HepG2 (cell line): ENCODE measurements around the gene CNTN5. TPM values are rescaled to one million over a fixed set of nuclear protein-coding genes. Genes with fewer than 3 reads are reported as not detected.

ENCODE experiments used
- ATAC-seq: fragments of 200-7000 bp; cut with Tn5 transposase; 3 replicates; pipeline ENCODE4 v1.9.1; 2020; ENCODE audit warnings: mild to moderate bottlenecking, moderate library complexity
- BruUV-seq: library from RNA; stranded (reverse); fragments of 400-500 nt; replicated peaks from 2 replicates; lab custom pipeline; 2021; lab: Mats Ljungman, UMichigan
- CTCF ChIA-PET: fragments of 300-600 bp; formaldehyde crosslinking; extraction: SDS; loops from one replicate; lab custom pipeline; 2021; ENCODE audit warnings: low total read pairs, inconsistent platforms, low intra/inter-chr PET ratio; lab: Yijun Ruan, JAX
- POLR2A ChIA-PET: fragments of 350-600 bp; sonication (Branson Sonifier 250); formaldehyde crosslinking; loops from one replicate; lab custom pipeline; 2020; ENCODE audit warnings: antibody characterized with exemption, inconsistent platforms; lab: Yijun Ruan, JAX
- DNase-seq: peaks from one replicate; pipeline ENCODE4 v3.0.0-alpha.2; 2015; ENCODE audit warnings: low spot score
- FAIRE-seq: peaks from 3 replicates; lab custom pipeline; 2011; peaks lifted over from hg19 to GRCh38; lab: Jason Lieb, UNC
- H2AFZ ChIP-seq: one replicate; pipeline ENCODE4 v1.6.1; 2011; ENCODE audit warnings: low read length, inconsistent platforms
- H3K27ac ChIP-seq: fragments of 300-600 bp; 3 replicates; pipeline ENCODE4 v1.8.0; 2011; ENCODE audit warnings: mixed run types, mild to moderate bottlenecking, mixed read lengths, low read length, inconsistent platforms; ENCODE audit not compliant: insufficient read depth; ENCODE audit errors: extremely low read length
- H3K27me3 ChIP-seq, 2 experiments: fragments of 200-600 bp in 1 of 2; 2 replicates in 1 of 2; 3 replicates in 1 of 2; pipeline versions ENCODE4 v1.6.0 to v1.8.0; 2011; ENCODE audit warnings: low read length in 2 of 2, mild to moderate bottlenecking in 2 of 2, moderate library complexity in 2 of 2, inconsistent platforms in 1 of 2; ENCODE audit not compliant: insufficient read depth in 2 of 2, control insufficient read depth in 1 of 2
- H3K36me3 ChIP-seq, 2 experiments: fragments of 200-600 bp in 1 of 2; replicated peaks in 1 of 2; 2 replicates in 1 of 2; 3 replicates in 1 of 2; pipeline versions ENCODE4 v1.5.1 to v1.8.0; 2011; ENCODE audit warnings: low read length in 2 of 2, inconsistent platforms in 1 of 2; ENCODE audit not compliant: insufficient read depth in 2 of 2, control insufficient read depth in 1 of 2
- H3K4me1 ChIP-seq: 2 replicates; pipeline ENCODE4 v1.5.1; 2012; ENCODE audit warnings: low read length, inconsistent platforms; ENCODE audit not compliant: insufficient read depth
- H3K4me2 ChIP-seq: 2 replicates; pipeline ENCODE4 v1.6.0; 2011; ENCODE audit warnings: low read depth, low read length, inconsistent platforms
- H3K4me3 ChIP-seq, 3 experiments: fragments of 200-600 bp in 1 of 3; sonication (generic), shearing (Covaris generic) in 1 of 3; replicated peaks in 1 of 3; 2 replicates each; pipeline ENCODE4 v1.5.1; 2011 to 2016; ENCODE audit warnings: low read length in 3 of 3, inconsistent platforms in 2 of 3, low read depth in 2 of 3, mild to moderate bottlenecking in 2 of 3, control low read depth in 1 of 3, mixed read lengths in 1 of 3; ENCODE audit not compliant: insufficient read depth in 1 of 3
- H3K79me2 ChIP-seq: one replicate; pipeline ENCODE4 v1.6.1; 2011; ENCODE audit warnings: low read length, inconsistent platforms; ENCODE audit not compliant: insufficient read depth
- H3K9ac ChIP-seq: 2 replicates; pipeline ENCODE4 v1.6.0; 2011; ENCODE audit warnings: mild to moderate bottlenecking, low read depth, low read length, inconsistent platforms; ENCODE audit not compliant: insufficient read depth
- H3K9me3 ChIP-seq: 2 replicates; pipeline ENCODE4 v1.5.1; 2012; ENCODE audit warnings: mild to moderate bottlenecking, low read length
- H4K20me1 ChIP-seq: 2 replicates; pipeline ENCODE4 v1.6.0; 2011; ENCODE audit warnings: inconsistent platforms, mild to moderate bottlenecking, low read length, moderate library complexity; ENCODE audit not compliant: insufficient read depth
- BCL3 ChIP-seq: sonication (generic); formaldehyde crosslinking; IDR thresholded peaks from 2 replicates; pipeline ENCODE4 v1.5.1; 2020; ENCODE audit warnings: mild to moderate bottlenecking, missing genetic modification reagents, moderate library complexity
- ETS1 ChIP-seq: sonication (generic); formaldehyde crosslinking; IDR thresholded peaks from 2 replicates; pipeline ENCODE4 v1.4.0; 2020; ENCODE audit warnings: missing genetic modification reagents
- FOXA3 ChIP-seq: IDR thresholded peaks from 2 replicates; pipeline ENCODE4 v1.6.1; 2016; ENCODE audit warnings: missing genetic modification reagents, missing compliant biosample characterization
- GFI1 ChIP-seq: sonication (generic); formaldehyde crosslinking; IDR thresholded peaks from 2 replicates; pipeline ENCODE4 v1.5.0; 2020; ENCODE audit warnings: missing genetic modification reagents, mild to moderate bottlenecking, borderline replicate concordance
- KAT8 ChIP-seq: IDR thresholded peaks from 2 replicates; pipeline ENCODE4 v1.6.1; 2016; ENCODE audit warnings: missing genetic modification reagents, missing compliant biosample characterization
- KMT2B ChIP-seq: IDR thresholded peaks from 2 replicates; pipeline ENCODE4 v1.6.1; 2016; ENCODE audit warnings: missing genetic modification reagents, missing compliant biosample characterization
- NCOA5 ChIP-seq: sonication (generic); formaldehyde crosslinking; IDR thresholded peaks from 2 replicates; pipeline ENCODE4 v1.4.0; 2020; ENCODE audit warnings: missing genetic modification reagents
- POLR2A ChIP-seq, 2 experiments: IDR thresholded peaks; 2 replicates each; pipeline ENCODE4 v1.6.1; 2011; ENCODE audit warnings: low read depth in 2 of 2, low read length in 2 of 2, mild to moderate bottlenecking in 1 of 2, moderate library complexity in 1 of 2; ENCODE audit not compliant: insufficient read depth in 1 of 2
- POLR2G ChIP-seq: fragments of 200-400 bp; formaldehyde crosslinking; IDR thresholded peaks from 2 replicates; pipeline ENCODE4 v1.6.1; 2018; ENCODE audit warnings: mild to moderate bottlenecking, low read depth, low read length, moderate library complexity
- PTBP1 ChIP-seq: fragments of 200-400 bp; formaldehyde crosslinking; IDR thresholded peaks from 2 replicates; pipeline ENCODE4 v1.6.1; 2018; ENCODE audit warnings: low read length, low read depth; ENCODE audit not compliant: poor library complexity, severe bottlenecking
- U2AF1 ChIP-seq: fragments of 200-400 bp; formaldehyde crosslinking; optimal IDR thresholded peaks from 2 replicates; pipeline ENCODE3; 2017; ENCODE audit warnings: mild to moderate bottlenecking, low read depth, low read length
- ZBTB2 ChIP-seq: sonication (generic); formaldehyde crosslinking; IDR thresholded peaks from 2 replicates; pipeline ENCODE4 v1.8.0; 2022; ENCODE audit warnings: low read depth, missing genetic modification reagents
- ZNF331 ChIP-seq: sonication (generic); formaldehyde crosslinking; IDR thresholded peaks from 2 replicates; pipeline ENCODE4 v1.4.0; 2020; ENCODE audit warnings: missing genetic modification reagents
- ZNF766 ChIP-seq: sonication (generic); formaldehyde crosslinking; IDR thresholded peaks from 2 replicates; pipeline ENCODE4 v1.5.0; 2020; ENCODE audit warnings: missing genetic modification reagents, borderline replicate concordance
- ZNF816 ChIP-seq: sonication (generic); formaldehyde crosslinking; IDR thresholded peaks from 2 replicates; pipeline ENCODE4 v1.8.0; 2022; ENCODE audit warnings: missing genetic modification reagents, mild to moderate bottlenecking, borderline replicate concordance
- ZSCAN29 ChIP-seq: sonication (generic); formaldehyde crosslinking; conservative IDR thresholded peaks from 2 replicates; pipeline ENCODE4 v1.4.0; 2020; ENCODE audit warnings: mild to moderate bottlenecking, missing genetic modification reagents
- WGBS: methylation state at CpG from one replicate; pipeline ENCODE4 v1.1.6; 2017; ENCODE audit warnings: low lambda C conversion rate; 5-methylcytosine and 5-hydroxymethylcytosine counted together
- in situ Hi-C: cut with HindIII; loops from 2 replicates; pipeline ENCODE4 v1.10.0; 2017; ENCODE audit warnings: low pct_unique_long_range_greater_than_20kb; ENCODE audit not compliant: extremely low pct_ligation_motif_present
- intact Hi-C: fragments of 100-400 bp; cut with micrococcal nuclease; formaldehyde crosslinking; loops from one replicate; pipeline ENCODE4 v1.10.0; 2022; ENCODE audit not compliant: unreplicated experiment
- polyA plus RNA-seq, 8 experiments: library from polyadenylated mRNA; depleted of rRNA in 3 of 8; stranded (reverse) in 7 of 8; unstranded in 1 of 8; fragments of >200 nt; fragmentation: Illumina TruSeq in 4 of 8; extraction: Trizol in 4 of 8; gene quantifications; 2 replicates each; pipeline versions ENCODE4 v1.2.1 to v1.2.3, GENCODE V29; 2011 to 2016; ENCODE audit warnings: low read depth in 4 of 8, missing spikeins in 1 of 8, mixed read lengths in 1 of 8; ENCODE audit not compliant: insufficient read depth in 1 of 8
- total RNA-seq, 5 experiments: library from RNA; depleted of rRNA; stranded (reverse); fragments of >200 nt; fragmentation: Illumina TruSeq; extraction: Trizol; gene quantifications; 2 replicates each; pipeline ENCODE4 v1.2.3, GENCODE V29; 2016; ENCODE audit warnings: low read depth in 1 of 5
- TF ChIP-seq, protein P1 (sequence below): sonication (generic); formaldehyde crosslinking; IDR thresholded peaks from 2 replicates; pipeline ENCODE4 v1.4.0; 2020; ENCODE audit warnings: missing genetic modification reagents
- TF ChIP-seq, protein P2 (sequence below): sonication (generic); formaldehyde crosslinking; conservative IDR thresholded peaks from 2 replicates; pipeline ENCODE4 v1.8.0; 2022; ENCODE audit warnings: mild to moderate bottlenecking, moderate library complexity, missing genetic modification reagents
- TF ChIP-seq, protein P3 (sequence below): IDR thresholded peaks from 2 replicates; pipeline ENCODE4 v1.6.1; 2016; ENCODE audit warnings: mild to moderate bottlenecking, missing biosample characterization, missing genetic modification reagents

The CNTN5 gene
- total and polyA plus RNA-seq, 2 of the 13 experiments (the other 11 are each of a cell fraction or from before 2014, with no cell fraction given), result not detected

- no peaks in the 10 kb centered on the region for H4K20me1 ChIP-seq
- no peaks in the 10 kb centered on the region for H3K4me1 ChIP-seq
- ATAC-seq (no peak), DNase-seq (no peak), FAIRE-seq (no peak)
- H3K79me2 ChIP-seq, result no peaks in the 10 kb centered on the region
- no peaks in the 10 kb centered on the region for H3K27me3 ChIP-seq
- no peaks in the 10 kb centered on the region for H3K36me3 ChIP-seq
- H2AFZ ChIP-seq, result no peak overlapping the region
- BruUV-seq, result no TSS peak
- WGBS, result 4% methylated on average over 2 of the region's 2 CpGs
- CTCF ChIA-PET, result no interaction called here
- POLR2A ChIA-PET, result no interaction called here
- no peak overlapping the region for H3K27ac ChIP-seq
- H3K4me3 ChIP-seq, result no peak overlapping the region
- in situ Hi-C loops, result no loop called here
- intact Hi-C loops, result no loop called here
- no peak overlapping the region for H3K9ac ChIP-seq
- no peak overlapping the region for H3K4me2 ChIP-seq
- no peaks in the 10 kb centered on the region for H3K9me3 ChIP-seq
- no peak for TF ChIP-seq U2AF1
- no peak for TF ChIP-seq KMT2B
- TF ChIP-seq KAT8 (CRISPR knock-in tag), result no peak
- no peak for TF ChIP-seq PTBP1
- TF ChIP-seq POLR2A (IDR thresholded peaks at IDR 0.05; ENCODE audit: insufficient read depth in 1 of 2, low read depth in 2 of 2, low read length in 2 of 2), result no peak
- no peak for TF ChIP-seq ETS1
- TF ChIP-seq, protein P1, sequence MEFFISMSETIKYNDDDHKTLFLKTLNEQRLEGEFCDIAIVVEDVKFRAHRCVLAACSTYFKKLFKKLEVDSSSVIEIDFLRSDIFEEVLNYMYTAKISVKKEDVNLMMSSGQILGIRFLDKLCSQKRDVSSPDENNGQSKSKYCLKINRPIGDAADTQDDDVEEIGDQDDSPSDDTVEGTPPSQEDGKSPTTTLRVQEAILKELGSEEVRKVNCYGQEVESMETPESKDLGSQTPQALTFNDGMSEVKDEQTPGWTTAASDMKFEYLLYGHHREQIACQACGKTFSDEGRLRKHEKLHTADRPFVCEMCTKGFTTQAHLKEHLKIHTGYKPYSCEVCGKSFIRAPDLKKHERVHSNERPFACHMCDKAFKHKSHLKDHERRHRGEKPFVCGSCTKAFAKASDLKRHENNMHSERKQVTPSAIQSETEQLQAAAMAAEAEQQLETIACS (CRISPR knock-in tag), result no peak
- TF ChIP-seq ZNF331 (CRISPR knock-in tag), result no peak
- no peak for TF ChIP-seq ZNF816
- TF ChIP-seq BCL3 (CRISPR knock-in tag), result no peak
- TF ChIP-seq NCOA5, result no peak
- TF ChIP-seq GFI1 (CRISPR knock-in tag), result no peak
- no peak for TF ChIP-seq ZBTB2
- no peak for TF ChIP-seq POLR2G
- no peak for TF ChIP-seq ZSCAN29 (CRISPR knock-in tag)
- TF ChIP-seq, protein P2, sequence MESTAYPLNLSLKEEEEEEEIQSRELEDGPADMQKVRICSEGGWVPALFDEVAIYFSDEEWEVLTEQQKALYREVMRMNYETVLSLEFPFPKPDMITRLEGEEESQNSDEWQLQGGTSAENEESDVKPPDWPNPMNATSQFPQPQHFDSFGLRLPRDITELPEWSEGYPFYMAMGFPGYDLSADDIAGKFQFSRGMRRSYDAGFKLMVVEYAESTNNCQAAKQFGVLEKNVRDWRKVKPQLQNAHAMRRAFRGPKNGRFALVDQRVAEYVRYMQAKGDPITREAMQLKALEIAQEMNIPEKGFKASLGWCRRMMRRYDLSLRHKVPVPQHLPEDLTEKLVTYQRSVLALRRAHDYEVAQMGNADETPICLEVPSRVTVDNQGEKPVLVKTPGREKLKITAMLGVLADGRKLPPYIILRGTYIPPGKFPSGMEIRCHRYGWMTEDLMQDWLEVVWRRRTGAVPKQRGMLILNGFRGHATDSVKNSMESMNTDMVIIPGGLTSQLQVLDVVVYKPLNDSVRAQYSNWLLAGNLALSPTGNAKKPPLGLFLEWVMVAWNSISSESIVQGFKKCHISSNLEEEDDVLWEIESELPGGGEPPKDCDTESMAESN, result no peak
- no peak for TF ChIP-seq ZNF766 (CRISPR knock-in tag)
- no peak for TF ChIP-seq FOXA3 (CRISPR knock-in tag)
- TF ChIP-seq, protein P3, sequence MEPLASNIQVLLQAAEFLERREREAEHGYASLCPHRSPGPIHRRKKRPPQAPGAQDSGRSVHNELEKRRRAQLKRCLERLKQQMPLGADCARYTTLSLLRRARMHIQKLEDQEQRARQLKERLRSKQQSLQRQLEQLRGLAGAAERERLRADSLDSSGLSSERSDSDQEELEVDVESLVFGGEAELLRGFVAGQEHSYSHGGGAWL (CRISPR knock-in tag), result no peak
Observed at GRCh38 chr11:100066399-100066798, 1045.7 kb downstream of the CNTN5 start.
